Panc1 (cell line): Measurements from ENCODE around the gene SATB1. TPM values are rescaled to one million over a fixed set of nuclear protein-coding genes. Genes with fewer than 3 reads are reported as not detected.

ENCODE experiments used
- ATAC-seq: fragments of 200-7000 bp; cut with Tn5 transposase; 2 replicates; pipeline ENCODE4 v1.9.1; 2020; ENCODE audit warnings: mild to moderate bottlenecking, moderate library complexity
- BruUV-seq: library from RNA; stranded (reverse); fragments of 400-500 nt; replicated peaks from 2 replicates; lab custom pipeline; 2021; lab: Mats Ljungman, UMichigan
- CTCF ChIA-PET: fragments of 300-600 bp; sonication (Branson Sonifier 250); formaldehyde crosslinking; loops from one replicate; lab custom pipeline; 2022; ENCODE audit warnings: antibody characterized with exemption; lab: Charles Lee
- POLR2A ChIA-PET: fragments of 300-600 bp; sonication (Branson Sonifier 250); formaldehyde crosslinking; loops from one replicate; lab custom pipeline; 2022; ENCODE audit warnings: antibody characterized with exemption; lab: Charles Lee
- DNase-seq: peaks from one replicate; pipeline ENCODE4 v3.0.0-alpha.2; 2010; ENCODE audit warnings: low read depth, low spot score
- H3K27ac ChIP-seq: 2 replicates; pipeline ENCODE4 v1.5.1; 2011; ENCODE audit warnings: mild to moderate bottlenecking, low read length, inconsistent platforms
- H3K27me3 ChIP-seq: fragments of 200-500 bp; sonication (Bioruptor generic); 2 replicates; pipeline ENCODE4 v1.6.0; 2014; ENCODE audit warnings: low read length, inconsistent platforms; ENCODE audit not compliant: control insufficient read depth, insufficient read depth
- H3K36me3 ChIP-seq: fragments of 200-500 bp; sonication (Bioruptor generic); 2 replicates; pipeline ENCODE4 v1.5.1; 2014; ENCODE audit warnings: inconsistent platforms, mild to moderate bottlenecking, low read length, moderate library complexity; ENCODE audit not compliant: control insufficient read depth, insufficient read depth
- H3K4me1 ChIP-seq: 2 replicates; pipeline ENCODE4 v1.5.1; 2011; ENCODE audit warnings: inconsistent platforms, mild to moderate bottlenecking, low read length, moderate library complexity; ENCODE audit not compliant: control insufficient read depth, insufficient read depth
- H3K4me3 ChIP-seq, 2 experiments: 2 replicates each; pipeline ENCODE4 v1.5.1; 2011 to 2012; ENCODE audit warnings: low read depth in 2 of 2, low read length in 2 of 2, mild to moderate bottlenecking in 2 of 2, inconsistent platforms in 1 of 2, moderate library complexity in 1 of 2
- H3K9me3 ChIP-seq: fragments of 200-500 bp; sonication (Bioruptor generic); 2 replicates; pipeline ENCODE4 v1.5.1; 2014; ENCODE audit warnings: low read depth, mild to moderate bottlenecking, inconsistent platforms, low read length, moderate library complexity; ENCODE audit not compliant: control insufficient read depth, insufficient read depth
- CTCF ChIP-seq: fragments of 450-650 bp; IDR thresholded peaks from 2 replicates; pipeline ENCODE4 v1.5.1; 2017; ENCODE audit warnings: mild to moderate bottlenecking
- POLR2AphosphoS5 ChIP-seq: IDR thresholded peaks from 2 replicates; pipeline ENCODE4 v1.6.1; 2012; ENCODE audit warnings: mild to moderate bottlenecking, low read depth, low read length, moderate library complexity
- SIN3A ChIP-seq: IDR thresholded peaks from 2 replicates; pipeline ENCODE4 v1.6.1; 2012; ENCODE audit warnings: low read depth, mild to moderate bottlenecking, low read length, moderate library complexity, borderline replicate concordance; ENCODE audit not compliant: insufficient read depth
- TCF7L2 ChIP-seq: IDR thresholded peaks from 2 replicates; pipeline ENCODE4 v1.6.1; 2011; ENCODE audit warnings: mild to moderate bottlenecking, low read depth, low read length, inconsistent platforms
- in situ Hi-C: cut with HindIII; loops from 2 replicates; pipeline ENCODE4 v1.10.0; 2016; ENCODE audit warnings: low sequenced_read_pairs, low pct_unique_long_range_greater_than_20kb
- intact Hi-C: fragments of 100-400 bp; cut with micrococcal nuclease; formaldehyde crosslinking; loops from one replicate; pipeline ENCODE4 v1.10.0; 2022; ENCODE audit not compliant: unreplicated experiment
- total RNA-seq: library from RNA; stranded (reverse); gene quantifications from one replicate; pipeline ENCODE4 v1.2.1, GENCODE V29; 2021; ENCODE audit not compliant: unreplicated experiment
- TF ChIP-seq, protein P1 (sequence below), 2 experiments: IDR thresholded peaks; 2 replicates each; pipeline ENCODE4 v1.6.1; 2011 to 2012; ENCODE audit warnings: low read depth in 2 of 2, control low read depth in 1 of 2, low read length in 1 of 2, mild to moderate bottlenecking in 1 of 2, moderate library complexity in 1 of 2; ENCODE audit not compliant: insufficient read depth in 1 of 2

Gene SATB1
- total RNA-seq, 1 experiment from 2014 or later, result 0.31 TPM

- ChIA-PET POLR2A (no interaction called here), CTCF (no interaction called here)
- intact Hi-C loops, result no loop called here
- ATAC-seq (no peak), DNase-seq (no peak)
- no peak overlapping the region for H3K27ac ChIP-seq
- H3K4me1 ChIP-seq, result peaks cover 2% of the 10 kb centered on the region
- BruUV-seq, result no TSS peak
- H3K9me3 ChIP-seq, result no peaks in the 10 kb centered on the region
- no peak overlapping the region; a peak in 1 of 4 replicates for H3K4me3 ChIP-seq
- H3K36me3 ChIP-seq, result no peaks in the 10 kb centered on the region
- H3K27me3 ChIP-seq, result peaks cover 12% of the 10 kb centered on the region
- in situ Hi-C loops, result no loop called here
- TF ChIP-seq, protein P1, sequence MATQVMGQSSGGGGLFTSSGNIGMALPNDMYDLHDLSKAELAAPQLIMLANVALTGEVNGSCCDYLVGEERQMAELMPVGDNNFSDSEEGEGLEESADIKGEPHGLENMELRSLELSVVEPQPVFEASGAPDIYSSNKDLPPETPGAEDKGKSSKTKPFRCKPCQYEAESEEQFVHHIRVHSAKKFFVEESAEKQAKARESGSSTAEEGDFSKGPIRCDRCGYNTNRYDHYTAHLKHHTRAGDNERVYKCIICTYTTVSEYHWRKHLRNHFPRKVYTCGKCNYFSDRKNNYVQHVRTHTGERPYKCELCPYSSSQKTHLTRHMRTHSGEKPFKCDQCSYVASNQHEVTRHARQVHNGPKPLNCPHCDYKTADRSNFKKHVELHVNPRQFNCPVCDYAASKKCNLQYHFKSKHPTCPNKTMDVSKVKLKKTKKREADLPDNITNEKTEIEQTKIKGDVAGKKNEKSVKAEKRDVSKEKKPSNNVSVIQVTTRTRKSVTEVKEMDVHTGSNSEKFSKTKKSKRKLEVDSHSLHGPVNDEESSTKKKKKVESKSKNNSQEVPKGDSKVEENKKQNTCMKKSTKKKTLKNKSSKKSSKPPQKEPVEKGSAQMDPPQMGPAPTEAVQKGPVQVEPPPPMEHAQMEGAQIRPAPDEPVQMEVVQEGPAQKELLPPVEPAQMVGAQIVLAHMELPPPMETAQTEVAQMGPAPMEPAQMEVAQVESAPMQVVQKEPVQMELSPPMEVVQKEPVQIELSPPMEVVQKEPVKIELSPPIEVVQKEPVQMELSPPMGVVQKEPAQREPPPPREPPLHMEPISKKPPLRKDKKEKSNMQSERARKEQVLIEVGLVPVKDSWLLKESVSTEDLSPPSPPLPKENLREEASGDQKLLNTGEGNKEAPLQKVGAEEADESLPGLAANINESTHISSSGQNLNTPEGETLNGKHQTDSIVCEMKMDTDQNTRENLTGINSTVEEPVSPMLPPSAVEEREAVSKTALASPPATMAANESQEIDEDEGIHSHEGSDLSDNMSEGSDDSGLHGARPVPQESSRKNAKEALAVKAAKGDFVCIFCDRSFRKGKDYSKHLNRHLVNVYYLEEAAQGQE (IDR thresholded peaks at IDR 0.05; ENCODE audit: insufficient read depth in 1 of 2, low read depth in 2 of 2, low read length in 1 of 2), result no peak
- TF ChIP-seq POLR2AphosphoS5, result no peak
- TF ChIP-seq CTCF, result no peak
- TF ChIP-seq SIN3A, result no peak
- TF ChIP-seq TCF7L2, result no peak
Observed at GRCh38 chr3:18422972-18423371, 2.2 kb downstream of the SATB1 start.

DNA sequence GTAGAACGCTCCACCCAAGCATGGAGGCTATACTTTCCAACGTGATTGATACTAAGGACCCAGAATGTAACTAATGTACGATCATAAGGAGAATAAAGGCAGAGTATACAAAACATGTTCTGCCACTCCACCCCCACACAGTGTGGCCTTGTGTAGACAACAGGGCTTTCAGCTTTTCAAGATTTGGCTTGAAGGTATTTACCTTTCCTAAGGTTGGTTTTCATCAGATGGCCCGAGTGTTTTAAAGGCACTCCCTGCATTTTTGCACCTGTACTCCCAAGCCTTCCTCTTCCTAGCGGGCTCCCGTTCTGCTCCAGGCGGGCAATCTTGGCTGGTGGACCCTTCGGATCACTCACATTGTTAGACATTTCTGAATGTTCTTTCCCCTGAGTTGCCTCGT, 4.6 kb downstream of the SATB1 start:
- in situ Hi-C loops, result no loop called here
- intact Hi-C loops, result no loop called here
- no TSS peak for BruUV-seq

More for the DNA sequence above, 4.6 kb downstream of the SATB1 start:
- POLR2A ChIA-PET, result no interaction called here
- no peak overlapping the region for H3K4me3 ChIP-seq
- H3K27ac ChIP-seq, result no peak overlapping the region
- peaks cover 5% of the 10 kb centered on the region for H3K27me3 ChIP-seq
- H3K36me3 ChIP-seq, result no peaks in the 10 kb centered on the region
- H3K4me1 ChIP-seq, result peaks cover 2% of the 10 kb centered on the region
- CTCF ChIA-PET, result no interaction called here
- TF ChIP-seq POLR2AphosphoS5, result no peak
- TF ChIP-seq SIN3A, result no peak
- TF ChIP-seq, protein P1 (IDR thresholded peaks at IDR 0.05; ENCODE audit: insufficient read depth in 1 of 2, low read depth in 2 of 2, low read length in 1 of 2), result no peak
- no peak for TF ChIP-seq TCF7L2
- TF ChIP-seq CTCF, result no peak
- H3K9me3 ChIP-seq, result no peaks in the 10 kb centered on the region
- no peak for DNase-seq
- ATAC-seq, result no peak
